ENCODE measurements around the gene RNASEL. TPM values are rescaled to one million over a fixed set of nuclear protein-coding genes. Genes with fewer than 3 reads are reported as not detected.

The RNASEL gene
- total and polyA plus RNA-seq, 9 donors: 6.7 to 15.0 (median 9.7) TPM

DNA sequence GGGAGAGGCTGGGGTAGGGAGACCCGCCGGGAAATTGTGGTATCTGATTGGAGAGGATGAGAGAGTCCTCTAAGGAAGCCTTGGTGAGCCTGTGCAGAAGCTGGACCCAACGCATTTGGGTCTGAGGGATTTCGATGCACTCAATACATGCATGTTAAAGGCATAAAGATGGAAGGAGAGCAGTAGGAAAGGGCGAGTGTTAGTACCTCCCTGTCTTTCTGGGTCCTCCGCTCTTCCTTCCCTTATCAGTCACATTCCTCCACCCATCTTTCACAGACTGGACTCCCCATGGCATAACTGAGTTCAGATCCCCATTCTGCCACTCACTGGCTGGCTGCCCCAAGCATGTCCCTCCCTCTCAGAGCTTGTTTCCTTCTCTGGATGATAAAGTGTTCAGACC is 7.9 kb upstream of the RNASEL start:
- Histone ChIP-seq H3K9me3 (no peaks in the 10 kb centered on the region), H3K27ac (no peak overlapping the region), H3K36me3 (no peaks in the 10 kb centered on the region), H3K27me3 (no peaks in the 10 kb centered on the region), H3K4me1 (ENCODE audit: insufficient read depth) (no peaks in the 10 kb centered on the region), H3K4me3 (no peak overlapping the region)
- no peak for DNase-seq
- TF ChIP-seq POLR2A (IDR thresholded peaks at IDR 0.05): no peak
- TF ChIP-seq, protein P1, sequence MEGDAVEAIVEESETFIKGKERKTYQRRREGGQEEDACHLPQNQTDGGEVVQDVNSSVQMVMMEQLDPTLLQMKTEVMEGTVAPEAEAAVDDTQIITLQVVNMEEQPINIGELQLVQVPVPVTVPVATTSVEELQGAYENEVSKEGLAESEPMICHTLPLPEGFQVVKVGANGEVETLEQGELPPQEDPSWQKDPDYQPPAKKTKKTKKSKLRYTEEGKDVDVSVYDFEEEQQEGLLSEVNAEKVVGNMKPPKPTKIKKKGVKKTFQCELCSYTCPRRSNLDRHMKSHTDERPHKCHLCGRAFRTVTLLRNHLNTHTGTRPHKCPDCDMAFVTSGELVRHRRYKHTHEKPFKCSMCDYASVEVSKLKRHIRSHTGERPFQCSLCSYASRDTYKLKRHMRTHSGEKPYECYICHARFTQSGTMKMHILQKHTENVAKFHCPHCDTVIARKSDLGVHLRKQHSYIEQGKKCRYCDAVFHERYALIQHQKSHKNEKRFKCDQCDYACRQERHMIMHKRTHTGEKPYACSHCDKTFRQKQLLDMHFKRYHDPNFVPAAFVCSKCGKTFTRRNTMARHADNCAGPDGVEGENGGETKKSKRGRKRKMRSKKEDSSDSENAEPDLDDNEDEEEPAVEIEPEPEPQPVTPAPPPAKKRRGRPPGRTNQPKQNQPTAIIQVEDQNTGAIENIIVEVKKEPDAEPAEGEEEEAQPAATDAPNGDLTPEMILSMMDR (IDR thresholded peaks at IDR 0.05): no peak
- no peak for TF ChIP-seq EP300 (IDR thresholded peaks at IDR 0.05)
- intact Hi-C loops (cut with DNase I): loop anchor here in 2 of 4 donors (5.0 kb wide), 2 partner anchors 510 to 515 kb away; no protein-coding TSS in a partner anchor
- WGBS, 3 donors: 80 to 82% (median 81%) methylated on average over 6 of the region's 6 CpGs

DNA sequence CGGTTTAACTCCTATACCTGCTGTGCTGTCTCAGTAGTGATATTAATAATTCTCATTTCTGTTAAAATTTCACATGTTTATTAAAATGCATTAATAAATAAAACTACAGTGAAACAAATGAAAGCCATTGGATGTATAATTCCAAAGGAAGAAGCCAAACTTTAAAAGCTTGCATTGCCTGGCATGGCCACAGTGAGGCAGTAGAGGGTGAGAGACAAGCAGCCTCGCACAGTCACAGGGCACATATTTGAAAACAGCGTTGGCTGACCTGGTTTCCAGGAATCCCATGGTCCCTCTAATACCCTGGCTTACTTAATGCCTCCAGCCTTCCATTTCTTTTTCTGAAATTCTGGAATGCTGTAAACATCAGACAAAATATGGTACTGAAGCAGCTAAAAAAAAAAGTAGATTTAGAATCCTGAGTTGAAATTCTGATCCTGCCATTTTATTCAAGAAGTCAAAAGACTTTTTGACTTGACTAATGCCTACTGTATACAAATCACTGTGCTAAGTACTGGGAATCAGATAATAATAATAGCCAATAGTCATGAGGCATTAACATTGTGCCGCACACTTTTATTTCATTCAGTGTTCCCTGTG is 6.7 kb upstream of the RNASEL start:
- Histone ChIP-seq H3K27ac (no peak overlapping the region), H3K4me3 (no peak overlapping the region), H3K4me1 (ENCODE audit: insufficient read depth) (no peaks in the 10 kb centered on the region), H3K9me3 (no peaks in the 10 kb centered on the region), H3K36me3 (no peaks in the 10 kb centered on the region), H3K27me3 (no peaks in the 10 kb centered on the region)
- intact Hi-C loops (cut with DNase I): loop anchor here in 2 of 4 donors (5.0 kb wide), 2 partner anchors 508 to 513 kb away; no protein-coding TSS in a partner anchor
- 37 to 38% (median 37%) methylated on average over 4 of the region's 4 CpGs for WGBS, 3 donors
- DNase-seq: peak; percentile 32 to 79 (median 66)
- TF ChIP-seq, protein P1 (IDR thresholded peaks at IDR 0.05): peak; percentile 43 to 77 (median 52)
- no peak for TF ChIP-seq POLR2A (IDR thresholded peaks at IDR 0.05)
- no peak for TF ChIP-seq EP300 (IDR thresholded peaks at IDR 0.05)

DNA sequence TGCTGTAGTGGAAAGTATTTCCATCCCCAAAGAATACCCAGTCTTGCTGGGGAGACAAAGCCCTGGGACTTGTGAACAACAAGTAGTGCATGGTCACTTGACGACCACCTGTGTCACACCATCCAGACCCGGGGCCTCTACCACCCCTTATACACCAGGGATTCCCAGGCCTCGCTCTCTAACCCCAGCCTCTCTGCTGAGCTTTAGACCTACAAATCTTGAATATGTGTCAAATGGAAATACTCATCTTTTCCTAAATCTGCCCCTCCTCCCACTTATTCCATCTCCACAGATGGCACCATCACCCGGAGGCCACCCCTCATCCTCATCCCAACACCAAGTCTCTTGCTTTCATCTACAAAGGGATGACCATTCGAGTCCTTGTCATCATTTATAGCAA is 875 bp upstream of the RNASEL start:
- Histone ChIP-seq H3K4me3 (no peak overlapping the region), H3K9me3 (no peaks in the 10 kb centered on the region), H3K27me3 (no peaks in the 10 kb centered on the region), H3K4me1 (ENCODE audit: insufficient read depth) (no peaks in the 10 kb centered on the region), H3K27ac (peak overlapping the region in 1 of 2 donors; percentile 95), H3K36me3 (no peaks in the 10 kb centered on the region)
- intact Hi-C loops (cut with DNase I): loop anchor here in 3 of 4 donors (5.0 to 10.0 kb wide), 3 partner anchors 185 to 505 kb away; partner anchors contain the start of gene TEDDM1 (in 1 of the 3)
- 91 to 92% (median 91%) methylated on average over 5 of the region's 5 CpGs for WGBS, 3 donors
- no peak for DNase-seq
- TF ChIP-seq, protein P1 (IDR thresholded peaks at IDR 0.05): no peak
- TF ChIP-seq POLR2A (IDR thresholded peaks at IDR 0.05) (no peak), EP300 (IDR thresholded peaks at IDR 0.05) (no peak)

DNA sequence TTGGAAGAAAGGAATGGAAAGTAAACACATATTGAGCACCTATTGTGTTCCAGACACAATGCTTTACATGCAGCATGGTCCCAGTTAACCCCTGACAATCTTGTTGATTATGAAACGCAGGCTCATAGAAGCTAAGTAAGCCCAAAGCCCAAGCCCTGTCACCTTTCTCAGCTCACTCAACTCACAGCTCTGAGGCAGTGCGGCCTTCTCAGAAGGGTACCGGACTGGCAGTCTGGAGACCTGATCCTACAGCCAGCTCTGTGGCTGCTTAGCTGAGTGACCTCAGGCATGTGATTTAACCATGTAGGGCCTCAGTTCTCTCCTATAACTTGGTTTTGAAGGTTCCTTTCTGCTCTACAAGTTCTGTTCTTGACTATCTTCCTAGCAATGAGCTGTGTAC is 464 bp upstream of the RNASEL start:
- H3K4me3 ChIP-seq: no peak overlapping the region
- DNase-seq: no peak
- no peaks in the 10 kb centered on the region for H3K36me3 ChIP-seq
- peaks cover under 1% of the 10 kb centered on the region for H3K4me1 ChIP-seq (ENCODE audit: insufficient read depth)
- H3K27ac ChIP-seq: peak overlapping the region in 1 of 2 donors; percentile 95
- WGBS, 3 donors: 76 to 83% (median 76%) methylated on average over 3 of the region's 3 CpGs
- no peaks in the 10 kb centered on the region for H3K9me3 ChIP-seq
- intact Hi-C loops (cut with DNase I): loop anchor here in 3 of 4 donors (5.0 to 10.0 kb wide), 3 partner anchors 185 to 505 kb away; partner anchors contain the start of gene TEDDM1 (in 1 of the 3)
- H3K27me3 ChIP-seq: no peaks in the 10 kb centered on the region
- TF ChIP-seq POLR2A (IDR thresholded peaks at IDR 0.05) (no peak), EP300 (IDR thresholded peaks at IDR 0.05) (no peak)
- TF ChIP-seq, protein P1 (IDR thresholded peaks at IDR 0.05): no peak
